Activated T-cell treated with anti-CD3 and anti-CD28 coated beads for 1 hour (primary cell): ENCODE measurements around the gene ROR2.
"Not testable (repeated sequence)": the region's sequence is repeated elsewhere in the genome, so short reads cannot be mapped to it uniquely, and the experiment has no call there.

Source experiments
- DNase-seq: peaks from one replicate; pipeline ENCODE4 v3.0.0-alpha.2; 2020; ENCODE audit warnings: low read depth

ROR2 gene

GRCh38 chr9:91817106-91817492, 132.9 kb downstream of the ROR2 start:
- DNase-seq: no peak

GRCh38 chr9:91816356-91816755, 133.7 kb downstream of the ROR2 start:
- no peak for DNase-seq

- no peak for DNase-seq
Measured at GRCh38 chr9:91815896-91816295, 134.1 kb downstream of the ROR2 start.

GRCh38 chr9:91814753-91815152, 135.3 kb downstream of the ROR2 start:
- no peak for DNase-seq

- DNase-seq: no peak
Measured at GRCh38 chr9:91814201-91814600, 135.8 kb downstream of the ROR2 start.

- no peak for DNase-seq
Measured at GRCh38 chr9:91813176-91813795, 136.7 kb downstream of the ROR2 start.

- no peak for DNase-seq
Measured at GRCh38 chr9:91812191-91812590, 137.8 kb downstream of the ROR2 start.

- DNase-seq: no peak
Measured at GRCh38 chr9:91811024-91811909, 138.8 kb downstream of the ROR2 start.

- no peak for DNase-seq
Measured at GRCh38 chr9:91810286-91810905, 139.6 kb downstream of the ROR2 start.

GRCh38 chr9:91809581-91810285, 140.3 kb downstream of the ROR2 start:
- no peak for DNase-seq

- no peak for DNase-seq
Measured at GRCh38 chr9:91807643-91808246, 142.3 kb downstream of the ROR2 start.

- no peak for DNase-seq
Measured at GRCh38 chr9:91805031-91805430, 145.0 kb downstream of the ROR2 start.

- DNase-seq: no peak
Measured at GRCh38 chr9:91803970-91804752, 145.9 kb downstream of the ROR2 start.

GRCh38 chr9:91803151-91803940, 146.7 kb downstream of the ROR2 start:
- no peak for DNase-seq

GRCh38 chr9:91802391-91802790, 147.6 kb downstream of the ROR2 start:
- DNase-seq: no peak

- no peak for DNase-seq
Measured at GRCh38 chr9:91800473-91801030, 149.5 kb downstream of the ROR2 start.

GRCh38 chr9:91799113-91799744, 150.8 kb downstream of the ROR2 start:
- no peak for DNase-seq

GRCh38 chr9:91798273-91799112, 151.5 kb downstream of the ROR2 start:
- DNase-seq: not testable (repeated sequence)

GRCh38 chr9:91797517-91797916, 152.5 kb downstream of the ROR2 start:
- DNase-seq: not testable (repeated sequence)
